Thyroid gland (tissue), 4 donors: ENCODE measurements around the gene SPTLC2. TPM values are rescaled to one million over a fixed set of nuclear protein-coding genes. Genes with fewer than 3 reads are reported as not detected.
A peak's percentile ranks its signal among the peaks of the same experiment; 100 is the strongest.

ENCODE experiments used
- DNase-seq, 2 donors: peaks; one replicate each; pipeline ENCODE4 v3.0.0-alpha.2; 2019
- H3K27ac ChIP-seq, 3 donors: fragments of 200-600 bp; sonication (generic); 1 replicate in 2 of 3; 2 replicates in 1 of 3; pipeline ENCODE4 v1.5.1; 2016 to 2019; ENCODE audit warnings: mild to moderate bottlenecking in 1 of 3, moderate library complexity in 1 of 3
- H3K27me3 ChIP-seq: fragments of 200-600 bp; sonication (generic); one replicate; pipeline ENCODE4 v1.5.1; 2019
- H3K36me3 ChIP-seq, 2 donors: fragments of 200-600 bp; sonication (generic); one replicate each; pipeline ENCODE4 v1.5.1; 2016 to 2019
- H3K4me1 ChIP-seq, 2 donors: fragments of 200-600 bp; sonication (generic); one replicate each; pipeline ENCODE4 v1.5.1; 2017 to 2019
- H3K4me3 ChIP-seq, 3 donors: fragments of 200-600 bp; sonication (generic); replicated peaks in 1 of 3; 1 replicate in 2 of 3; 2 replicates in 1 of 3; pipeline ENCODE4 v1.5.1; 2016; ENCODE audit warnings: mild to moderate bottlenecking in 1 of 3
- H3K9me3 ChIP-seq: fragments of 200-600 bp; sonication (generic); one replicate; pipeline ENCODE4 v1.5.1; 2017
- CTCF ChIP-seq, 6 experiments: fragments of 200-600 bp in 3 of 6; fragments of 450-650 bp in 3 of 6; sonication (generic) in 3 of 6; IDR thresholded peaks; one replicate each; pipeline ENCODE4 v1.5.1; 2016 to 2019; ENCODE audit warnings: antibody characterized with exemption in 6 of 6, mild to moderate bottlenecking in 2 of 6, inconsistent platforms in 1 of 6, moderate library complexity in 1 of 6
- POLR2A ChIP-seq, 2 donors: fragments of 450-650 bp; IDR thresholded peaks; one replicate each; pipeline ENCODE4 v1.6.1; 2017; ENCODE audit warnings: antibody characterized with exemption in 2 of 2, mild to moderate bottlenecking in 2 of 2, moderate library complexity in 1 of 2
- WGBS, 2 donors: methylation state at CpG; one replicate each; pipeline ENCODE4 v1.1.5; 2017; 5-methylcytosine and 5-hydroxymethylcytosine counted together
- intact Hi-C: fragments of 100-400 bp; cut with DNase I; formaldehyde crosslinking; loops from one replicate; pipeline ENCODE4 v1.15.1; 2023
- total RNA-seq, 4 donors: library from RNA; depleted of rRNA; stranded (reverse); fragments of >200 nt; gene quantifications; one replicate each; pipeline ENCODE4 v1.2.3, GENCODE V29; 2016

SPTLC2 gene
- total RNA-seq, 4 donors from 2014 or later = 25.6 to 32.2 (median 29.0) TPM

DNA sequence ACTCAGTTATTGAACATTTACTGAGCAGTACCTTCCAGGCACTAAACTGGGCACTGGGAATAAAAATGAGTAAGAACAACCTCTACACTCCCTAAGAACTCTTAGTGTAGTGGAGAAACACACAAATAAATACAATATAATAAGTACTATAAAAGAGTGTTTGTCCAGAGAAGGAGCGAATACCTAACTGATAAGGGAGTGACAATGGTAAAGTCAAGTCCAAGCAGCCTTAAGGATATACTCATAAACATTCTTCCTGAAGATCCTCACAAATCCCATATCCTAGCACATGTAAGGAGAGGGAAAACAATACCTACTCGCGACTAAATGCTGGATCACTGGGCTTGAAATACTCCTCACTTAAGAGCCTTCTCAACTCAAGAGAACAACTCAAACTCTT lies 32.8 kb downstream of the SPTLC2 start:
- Histone ChIP-seq H3K4me1 (peaks cover 12 to 20% of the 10 kb centered on the region in 2 donors), H3K27ac (no peak overlapping the region), H3K36me3 (no peaks in the 10 kb centered on the region), H3K9me3 (no peaks in the 10 kb centered on the region), H3K4me3 (no peak overlapping the region), H3K27me3 (no peaks in the 10 kb centered on the region)
- intact Hi-C loops = no loop called here
- DNase-seq = no peak
- TF ChIP-seq POLR2A (IDR thresholded peaks at IDR 0.05) (no peak), CTCF (IDR thresholded peaks at IDR 0.05) (no peak)
- 67 to 82% methylated on average over 3 of the region's 3 CpGs for WGBS, 2 donors

- Histone ChIP-seq H3K4me3 (no peak overlapping the region), H3K36me3 (peaks cover 0 to under 1% of the 10 kb centered on the region in 2 donors), H3K9me3 (no peaks in the 10 kb centered on the region), H3K27me3 (no peaks in the 10 kb centered on the region), H3K4me1 (peaks cover 11 to 12% of the 10 kb centered on the region in 2 donors), H3K27ac (no peak overlapping the region)
- intact Hi-C loops = no loop called here
- WGBS, 2 donors = 95 to 96% methylated on average over 3 of the region's 3 CpGs
- DNase-seq = no peak
- no peak for TF ChIP-seq POLR2A (IDR thresholded peaks at IDR 0.05)
- no peak for TF ChIP-seq CTCF (IDR thresholded peaks at IDR 0.05)
Measured at GRCh38 chr14:77582511-77582910, 33.9 kb downstream of the SPTLC2 start.

DNA sequence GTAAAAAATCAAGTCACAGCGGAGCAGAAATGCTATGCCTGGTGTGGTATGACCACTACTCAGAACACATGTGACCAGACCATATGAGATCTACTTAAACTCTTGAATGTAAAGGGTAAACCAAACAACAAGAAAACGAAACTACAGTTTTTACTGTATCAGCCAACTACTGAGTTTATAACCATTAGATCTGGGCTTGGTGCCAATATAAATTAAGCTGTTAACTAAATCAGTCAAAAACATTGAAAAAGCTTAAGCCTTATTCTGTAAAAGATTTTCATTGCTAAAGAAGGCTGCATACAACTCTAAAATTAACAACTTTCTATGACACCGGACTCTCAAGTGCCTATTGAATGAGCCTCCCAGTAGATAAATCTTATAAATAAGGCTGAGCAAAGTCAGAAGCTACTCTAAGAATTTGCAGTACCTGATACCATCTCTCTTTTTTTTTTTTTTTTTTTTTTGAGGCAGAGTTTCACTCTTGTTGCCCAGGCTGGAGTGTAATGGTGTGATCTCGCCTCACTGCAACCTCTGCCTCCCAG lies 35.4 kb downstream of the SPTLC2 start:
- TF ChIP-seq CTCF (IDR thresholded peaks at IDR 0.05) = no peak
- TF ChIP-seq POLR2A (IDR thresholded peaks at IDR 0.05) = no peak
- Histone ChIP-seq H3K4me1 (peaks cover 11 to 12% of the 10 kb centered on the region in 2 donors), H3K9me3 (no peaks in the 10 kb centered on the region), H3K4me3 (no peak overlapping the region), H3K27me3 (no peaks in the 10 kb centered on the region), H3K27ac (peak overlapping the region in 2 of 3 donors; percentile 15 to 20), H3K36me3 (peaks cover 0 to 4% of the 10 kb centered on the region in 2 donors)
- WGBS, 2 donors = 10 to 12% methylated on average over 4 of the region's 4 CpGs
- DNase-seq = no peak
- intact Hi-C loops = no loop called here

- 51 to 61% methylated on average over 4 of the region's 4 CpGs for WGBS, 2 donors
- H3K4me1 ChIP-seq = peaks cover 11 to 12% of the 10 kb centered on the region in 2 donors
- H3K36me3 ChIP-seq = peaks cover 3 to 4% of the 10 kb centered on the region in 2 donors
- no peaks in the 10 kb centered on the region for H3K27me3 ChIP-seq
- H3K4me3 ChIP-seq = no peak overlapping the region
- H3K27ac ChIP-seq = peak overlapping the region in 2 of 3 donors; percentile 15 to 20
- no peaks in the 10 kb centered on the region for H3K9me3 ChIP-seq
- TF ChIP-seq POLR2A (IDR thresholded peaks at IDR 0.05) (no peak), CTCF (IDR thresholded peaks at IDR 0.05) (no peak)
- DNase-seq = peak; percentile 31 to 51
- intact Hi-C loops = no loop called here
Measured at GRCh38 chr14:77580477-77580876, 36.0 kb downstream of the SPTLC2 start.

GRCh38 chr14:77579780-77580179 lies 36.7 kb downstream of the SPTLC2 start:
- H3K4me3 ChIP-seq = no peak overlapping the region
- TF ChIP-seq POLR2A (IDR thresholded peaks at IDR 0.05) = no peak
- TF ChIP-seq CTCF (IDR thresholded peaks at IDR 0.05) = no peak
- intact Hi-C loops = no loop called here
- DNase-seq = no peak
- no peaks in the 10 kb centered on the region for H3K9me3 ChIP-seq
- H3K27me3 ChIP-seq = no peaks in the 10 kb centered on the region
- H3K4me1 ChIP-seq = peaks cover 11 to 12% of the 10 kb centered on the region in 2 donors
- no peak overlapping the region for H3K27ac ChIP-seq
- 67 to 77% methylated on average over 1 of the region's 1 CpG for WGBS, 2 donors
- peaks cover 3 to 4% of the 10 kb centered on the region in 2 donors for H3K36me3 ChIP-seq
